ENCODE results near the gene RRP36. TPM values are rescaled to one million over a fixed set of nuclear protein-coding genes. Genes with fewer than 3 reads are reported as not detected.

The RRP36 gene
- total RNA-seq, 1 experiment from 2014 or later, result 72.8 TPM

- intact Hi-C loops (cut with micrococcal nuclease), result loop anchor here (5.0 kb wide), 1 partner anchor 42 kb away; the partner anchor contains the start of genes KLHDC3 and MEA1
- H3K4me1 Mint-ChIP-seq (ENCODE audit: insufficient read depth, unreplicated experiment), result peaks cover 36% of the 10 kb centered on the region
- DNase-seq (ENCODE audit: unreplicated experiment), result no peak
- POLR2A ChIA-PET, result interaction anchor here (0.6 to 5.0 kb wide), 26 partner anchors 9 to 425 kb away, joined by 3 to 53 read pairs (median 6); partner anchors contain the start of genes CNPY3, CUL9, DNPH1 and KLHDC3
- H3K36me3 Mint-ChIP-seq (ENCODE audit: insufficient read depth, unreplicated experiment), result peaks cover 58% of the 10 kb centered on the region
- no peaks in the 10 kb centered on the region for H3K9me3 Mint-ChIP-seq (ENCODE audit: unreplicated experiment)
- H3K4me3 Mint-ChIP-seq (ENCODE audit: unreplicated experiment), result peak overlapping the region; percentile 96
- BruUV-seq (replicated peaks), result TSS peak; percentile 98
- TF ChIP-seq CTCF (IDR thresholded peaks at IDR 0.05; ENCODE audit: unreplicated experiment), result no peak
- peak overlapping the region; percentile 98 for H3K27ac Mint-ChIP-seq (ENCODE audit: low read depth, unreplicated experiment)
- CTCF ChIA-PET, result interaction anchor here (0.6 to 1.8 kb wide), 12 partner anchors 20 to 442 kb away, joined by 3 to 6 read pairs (median 3); partner anchors contain the start of gene CNPY3
- H3K27me3 Mint-ChIP-seq (ENCODE audit: insufficient read depth, unreplicated experiment), result no peaks in the 10 kb centered on the region
These were observed 33.0 kb downstream of the RRP36 start for GRCh38 chr6:43054206-43054943.

GRCh38 chr6:43055966-43056365, 34.5 kb downstream of the RRP36 start:
- Mint-ChIP-seq H3K4me3 (ENCODE audit: unreplicated experiment) (no peak overlapping the region), H3K27me3 (ENCODE audit: insufficient read depth, unreplicated experiment) (no peaks in the 10 kb centered on the region), H3K36me3 (ENCODE audit: insufficient read depth, unreplicated experiment) (peaks cover 49% of the 10 kb centered on the region), H3K9me3 (ENCODE audit: unreplicated experiment) (no peaks in the 10 kb centered on the region), H3K4me1 (ENCODE audit: insufficient read depth, unreplicated experiment) (peaks cover 38% of the 10 kb centered on the region), H3K27ac (ENCODE audit: low read depth, unreplicated experiment) (no peak overlapping the region)
- no peak for TF ChIP-seq CTCF (IDR thresholded peaks at IDR 0.05; ENCODE audit: unreplicated experiment)
- BruUV-seq (replicated peaks), result no TSS peak
- ChIA-PET POLR2A (interaction anchor here (0.6 to 5.0 kb wide), 10 partner anchors 21 to 1066 kb away, joined by 3 to 53 read pairs (median 7); partner anchors contain the start of genes CNPY3, CUL9, KLHDC3 and MEA1), CTCF (interaction anchor here (0.7 to 1.3 kb wide), 3 partner anchors 40 to 88 kb away, joined by 3 to 4 read pairs (median 4); no protein-coding TSS in a partner anchor)
- intact Hi-C loops (cut with micrococcal nuclease), result no loop called here
- no peak for DNase-seq (ENCODE audit: unreplicated experiment)

- no peak for DNase-seq (ENCODE audit: unreplicated experiment)
- ChIA-PET POLR2A (interaction anchor here (0.6 to 3.9 kb wide), 31 partner anchors 11 to 571 kb away, joined by 3 to 60 read pairs (median 4); partner anchors contain the start of genes CNPY3, CUL9, DNPH1 and GTPBP2), CTCF (interaction anchor here (0.8 to 2.0 kb wide), 6 partner anchors 11 to 160 kb away, joined by 3 to 11 read pairs (median 4); no protein-coding TSS in a partner anchor)
- intact Hi-C loops (cut with micrococcal nuclease), result no loop called here
- peaks cover 38% of the 10 kb centered on the region for H3K36me3 Mint-ChIP-seq (ENCODE audit: insufficient read depth, unreplicated experiment)
- peak overlapping the region; percentile 96 for H3K27ac Mint-ChIP-seq (ENCODE audit: low read depth, unreplicated experiment)
- H3K27me3 Mint-ChIP-seq (ENCODE audit: insufficient read depth, unreplicated experiment), result no peaks in the 10 kb centered on the region
- no TSS peak for BruUV-seq (replicated peaks)
- TF ChIP-seq CTCF (IDR thresholded peaks at IDR 0.05; ENCODE audit: unreplicated experiment), result no peak
- peak overlapping the region; percentile 94 for H3K4me3 Mint-ChIP-seq (ENCODE audit: unreplicated experiment)
- H3K4me1 Mint-ChIP-seq (ENCODE audit: insufficient read depth, unreplicated experiment), result peaks cover 28% of the 10 kb centered on the region
- H3K9me3 Mint-ChIP-seq (ENCODE audit: unreplicated experiment), result no peaks in the 10 kb centered on the region
These were observed 37.1 kb downstream of the RRP36 start for GRCh38 chr6:43058531-43058930.

All from MCF 10A (cell line).